ENCODE measurements around the gene C16orf78.
A peak's percentile ranks its signal among the peaks of the same experiment; 100 is the strongest.

The C16orf78 gene

GRCh38 chr16:49436181-49436580 lies 62.6 kb downstream of the C16orf78 start:
- TF ChIP-seq CTCF (IDR thresholded peaks at IDR 0.05; ENCODE audit: low read depth, low read length, missing control alignments): no peak
- no peak for DNase-seq (ENCODE audit: low read depth)
- no peak overlapping the region for H3K4me3 ChIP-seq (ENCODE audit: low read depth, low read length)

- H3K4me3 ChIP-seq (ENCODE audit: low read depth, low read length): no peak overlapping the region
- DNase-seq (ENCODE audit: low read depth): no peak
- peak; percentile 12 for TF ChIP-seq CTCF (IDR thresholded peaks at IDR 0.05; ENCODE audit: low read depth, low read length, missing control alignments)
These were observed 63.7 kb downstream of the C16orf78 start for GRCh38 chr16:49437344-49437743.

- TF ChIP-seq CTCF (IDR thresholded peaks at IDR 0.05; ENCODE audit: low read depth, low read length, missing control alignments): no peak
- DNase-seq (ENCODE audit: low read depth): no peak
- no peak overlapping the region for H3K4me3 ChIP-seq (ENCODE audit: low read depth, low read length)
These were observed 65.4 kb downstream of the C16orf78 start for GRCh38 chr16:49439050-49439449.

- no peak overlapping the region for H3K4me3 ChIP-seq (ENCODE audit: low read depth, low read length)
- TF ChIP-seq CTCF (IDR thresholded peaks at IDR 0.05; ENCODE audit: low read depth, low read length, missing control alignments): no peak
- no peak for DNase-seq (ENCODE audit: low read depth)
These were observed 66.1 kb downstream of the C16orf78 start for GRCh38 chr16:49439676-49440075.

GRCh38 chr16:49440156-49441065 lies 66.8 kb downstream of the C16orf78 start:
- peak; percentile 15 for DNase-seq (ENCODE audit: low read depth)
- H3K4me3 ChIP-seq (ENCODE audit: low read depth, low read length): no peak overlapping the region
- peak; percentile 57 for TF ChIP-seq CTCF (IDR thresholded peaks at IDR 0.05; ENCODE audit: low read depth, low read length, missing control alignments)

- peak; percentile 60 for TF ChIP-seq CTCF (IDR thresholded peaks at IDR 0.05; ENCODE audit: low read depth, low read length, missing control alignments)
- DNase-seq (ENCODE audit: low read depth): peak; percentile 87
- H3K4me3 ChIP-seq (ENCODE audit: low read depth, low read length): no peak overlapping the region; the same call in 1 of the 2 replicates
These were observed 67.8 kb downstream of the C16orf78 start for GRCh38 chr16:49441366-49441780.

DNA sequence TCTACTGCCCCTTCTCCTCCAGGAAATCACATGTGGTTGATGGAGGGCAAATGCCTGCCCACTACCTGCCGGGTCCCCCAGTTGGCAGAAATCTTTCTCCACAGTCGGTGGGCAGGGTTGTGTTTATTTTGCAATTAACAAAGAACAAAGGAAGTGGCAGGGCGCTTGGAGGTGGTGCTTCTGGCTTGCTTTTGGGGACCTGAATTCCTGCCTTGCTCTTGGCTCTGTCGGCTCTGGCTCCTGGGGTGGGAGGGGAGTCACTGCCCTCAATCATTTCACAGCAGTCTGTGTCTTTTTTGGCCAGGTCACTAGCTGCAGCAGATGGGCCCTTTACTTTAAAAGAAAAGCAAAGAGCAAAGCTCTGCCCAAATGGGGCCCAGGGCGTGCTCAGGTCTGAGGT lies 69.2 kb downstream of the C16orf78 start:
- no peak overlapping the region for H3K4me3 ChIP-seq (ENCODE audit: low read depth, low read length)
- no peak for TF ChIP-seq CTCF (IDR thresholded peaks at IDR 0.05; ENCODE audit: low read depth, low read length, missing control alignments)
- no peak for DNase-seq (ENCODE audit: low read depth)
